Measurements from ENCODE around the gene ST6GAL1.

GRCh38 chr3:187112934-187113793 is 182.8 kb downstream of the ST6GAL1 start:
- TF ChIP-seq CTCF (IDR thresholded peaks at IDR 0.05): peak; percentile 64
- TF ChIP-seq ZFX (IDR thresholded peaks at IDR 0.05; ENCODE audit: borderline replicate concordance): no peak
